ENCODE measurements around the gene PXN. TPM values are rescaled to one million over a fixed set of nuclear protein-coding genes. Genes with fewer than 3 reads are reported as not detected.

Gene PXN
- total RNA-seq, 2 experiments from 2014 or later, result 74.5 to 104 TPM

- ATAC-seq (no peak), DNase-seq (no peak)
- H3K27ac Mint-ChIP-seq, result peak overlapping the region; percentile 65
- intact Hi-C loops (cut with DNase I, micrococcal nuclease), result no loop called here
- H3K27me3 Mint-ChIP-seq, result no peaks in the 10 kb centered on the region
- no peak overlapping the region for H3K4me3 Mint-ChIP-seq
- no peaks in the 10 kb centered on the region for H3K9me3 Mint-ChIP-seq (ENCODE audit: low read depth)
- peaks cover 85% of the 10 kb centered on the region for H3K4me1 Mint-ChIP-seq
- ChIA-PET CTCF (interaction anchor here (0.8 to 2.5 kb wide), 9 partner anchors 9 to 56 kb away, joined by 3 to 11 read pairs (median 5); no protein-coding TSS in a partner anchor), POLR2A (interaction anchor here (0.5 to 5.8 kb wide), 4 partner anchors 27 to 57 kb away, joined by 3 to 47 read pairs (median 5); partner anchors contain the start of genes RNU4-1 and RNU4-2)
- H3K36me3 Mint-ChIP-seq (ENCODE audit: low read depth), result no peaks in the 10 kb centered on the region
Observed at GRCh38 chr12:120234643-120235368, 30.7 kb downstream of the PXN start.

GRCh38 chr12:120231316-120232011 is 34.1 kb downstream of the PXN start:
- Mint-ChIP-seq H3K9me3 (ENCODE audit: low read depth) (no peaks in the 10 kb centered on the region), H3K27ac (peak overlapping the region; percentile 97), H3K27me3 (no peaks in the 10 kb centered on the region), H3K36me3 (ENCODE audit: low read depth) (no peaks in the 10 kb centered on the region), H3K4me3 (peak overlapping the region; percentile 52), H3K4me1 (peaks cover 91% of the 10 kb centered on the region)
- ATAC-seq (peak; percentile 88), DNase-seq (peak; percentile 92)
- ChIA-PET POLR2A (interaction anchor here (0.8 to 11.7 kb wide), 6 partner anchors 9 to 86 kb away, joined by 3 to 275 read pairs (median 10); partner anchors contain the start of genes PXN, RNU4-1, RNU4-2 and RPLP0), CTCF (interaction anchor here (0.7 to 11.0 kb wide), 11 partner anchors 9 to 298 kb away, joined by 3 to 518 read pairs (median 6); partner anchors contain the start of genes COQ5, PXN, RNU4-1 and RNU4-2)
- intact Hi-C loops (cut with DNase I, micrococcal nuclease), result loop anchor here (1.0 to 2.0 kb wide), 3 partner anchors 17 to 31 kb away; partner anchors contain the start of gene RPLP0 (in 1 of the 2)

- Mint-ChIP-seq H3K4me3 (peak overlapping the region; percentile 52), H3K27ac (peak overlapping the region; percentile 97), H3K9me3 (ENCODE audit: low read depth) (no peaks in the 10 kb centered on the region), H3K36me3 (ENCODE audit: low read depth) (peaks cover 4% of the 10 kb centered on the region), H3K27me3 (no peaks in the 10 kb centered on the region), H3K4me1 (peaks cover 93% of the 10 kb centered on the region)
- ATAC-seq, result no peak
- intact Hi-C loops (cut with DNase I, micrococcal nuclease), result loop anchor here (1.0 to 2.0 kb wide), 3 partner anchors 17 to 30 kb away; partner anchors contain the start of gene RPLP0 (in 1 of the 2)
- DNase-seq, result no peak
- ChIA-PET CTCF (interaction anchor here (0.5 to 11.0 kb wide), 10 partner anchors 9 to 239 kb away, joined by 3 to 518 read pairs (median 6); partner anchors contain the start of genes PXN, RNU4-1, RNU4-2 and RPLP0), POLR2A (interaction anchor here (1.0 to 11.7 kb wide), 5 partner anchors 17 to 86 kb away, joined by 3 to 275 read pairs (median 16); partner anchors contain the start of genes PXN, RNU4-1, RNU4-2 and RPLP0)
Observed at GRCh38 chr12:120230974-120231315, 34.6 kb downstream of the PXN start.

GRCh38 chr12:120230326-120230973 is 35.1 kb downstream of the PXN start:
- peaks cover 93% of the 10 kb centered on the region for H3K4me1 Mint-ChIP-seq
- ATAC-seq (no peak), DNase-seq (no peak)
- peak overlapping the region; percentile 97 for H3K27ac Mint-ChIP-seq
- POLR2A ChIA-PET, result interaction anchor here (1.9 to 11.7 kb wide), 4 partner anchors 18 to 61 kb away, joined by 5 to 275 read pairs (median 38); partner anchors contain the start of genes PXN, RNU4-1, RNU4-2 and RPLP0
- peak overlapping the region; percentile 52 for H3K4me3 Mint-ChIP-seq
- intact Hi-C loops (cut with DNase I, micrococcal nuclease), result loop anchor here in 1 of 2 experiments (2.0 kb wide), 1 partner anchor 30 kb away; the partner anchor contains the start of gene RPLP0
- H3K9me3 Mint-ChIP-seq (ENCODE audit: low read depth), result no peaks in the 10 kb centered on the region
- CTCF ChIA-PET, result interaction anchor here (0.5 to 11.0 kb wide), 9 partner anchors 10 to 239 kb away, joined by 3 to 518 read pairs (median 9); partner anchors contain the start of genes PXN, RNU4-1, RNU4-2 and RPLP0
- H3K36me3 Mint-ChIP-seq (ENCODE audit: low read depth), result peaks cover 5% of the 10 kb centered on the region
- H3K27me3 Mint-ChIP-seq, result no peaks in the 10 kb centered on the region

- Mint-ChIP-seq H3K27me3 (no peaks in the 10 kb centered on the region), H3K27ac (peak overlapping the region; percentile 97), H3K36me3 (ENCODE audit: low read depth) (peaks cover 5% of the 10 kb centered on the region), H3K9me3 (ENCODE audit: low read depth) (no peaks in the 10 kb centered on the region), H3K4me3 (no peak overlapping the region), H3K4me1 (peaks cover 91% of the 10 kb centered on the region)
- DNase-seq (no peak), ATAC-seq (no peak)
- intact Hi-C loops (cut with DNase I, micrococcal nuclease), result loop anchor here (2.0 to 10.0 kb wide), 2 partner anchors 29 to 205 kb away; partner anchors contain the start of genes COX6A1 (in 1 of the 2) and RPLP0 (in 1 of the 2)
- ChIA-PET POLR2A (interaction anchor here (1.9 to 11.7 kb wide), 4 partner anchors 19 to 61 kb away, joined by 5 to 275 read pairs (median 38); partner anchors contain the start of genes PXN, RNU4-1, RNU4-2 and RPLP0), CTCF (interaction anchor here (2.1 to 11.0 kb wide), 5 partner anchors 11 to 61 kb away, joined by 9 to 518 read pairs (median 69); partner anchors contain the start of genes PXN, RNU4-1, RNU4-2 and RPLP0)
Observed at GRCh38 chr12:120229487-120230325, 35.8 kb downstream of the PXN start.

GRCh38 chr12:120229071-120229486 is 36.5 kb downstream of the PXN start:
- H3K9me3 Mint-ChIP-seq (ENCODE audit: low read depth), result no peaks in the 10 kb centered on the region
- H3K36me3 Mint-ChIP-seq (ENCODE audit: low read depth), result peaks cover 5% of the 10 kb centered on the region
- no peak for ATAC-seq
- H3K4me3 Mint-ChIP-seq, result no peak overlapping the region
- H3K4me1 Mint-ChIP-seq, result peaks cover 90% of the 10 kb centered on the region
- DNase-seq, result peak; percentile 38
- peak overlapping the region; percentile 79 for H3K27ac Mint-ChIP-seq
- ChIA-PET CTCF (interaction anchor here (0.7 to 11.0 kb wide), 17 partner anchors 11 to 391 kb away, joined by 3 to 518 read pairs (median 9); partner anchors contain the start of genes PXN, RNU4-1, RNU4-2 and RPLP0), POLR2A (interaction anchor here (3.6 to 11.7 kb wide), 3 partner anchors 28 to 62 kb away, joined by 42 to 275 read pairs (median 61); partner anchors contain the start of genes PXN, RNU4-1, RNU4-2 and RPLP0)
- H3K27me3 Mint-ChIP-seq, result no peaks in the 10 kb centered on the region
- intact Hi-C loops (cut with DNase I, micrococcal nuclease), result loop anchor here in 1 of 2 experiments (10.0 kb wide), 1 partner anchor 206 kb away; the partner anchor contains the start of gene COX6A1

GRCh38 chr12:120228291-120229070 is 37.0 kb downstream of the PXN start:
- Mint-ChIP-seq H3K4me1 (peaks cover 84% of the 10 kb centered on the region), H3K27ac (peak overlapping the region; percentile 79), H3K4me3 (peak overlapping the region; percentile 16), H3K27me3 (no peaks in the 10 kb centered on the region), H3K36me3 (ENCODE audit: low read depth) (peaks cover 5% of the 10 kb centered on the region), H3K9me3 (ENCODE audit: low read depth) (no peaks in the 10 kb centered on the region)
- ATAC-seq (peak; percentile 65), DNase-seq (peak; percentile 96)
- intact Hi-C loops (cut with DNase I, micrococcal nuclease), result loop anchor here (1.0 to 10.0 kb wide), 5 partner anchors 27 to 206 kb away; partner anchors contain the start of genes PXN (in 2 of the 2), RNU4-2 (in 2 of the 2), COX6A1 (in 1 of the 2) and RPLP0 (in 1 of the 2)
- ChIA-PET CTCF (interaction anchor here (0.6 to 11.0 kb wide), 36 partner anchors 10 to 391 kb away, joined by 3 to 518 read pairs (median 4); partner anchors contain the start of genes CIT, COX6A1, PXN and RNU4-1), POLR2A (interaction anchor here (0.7 to 11.7 kb wide), 7 partner anchors 8 to 74 kb away, joined by 3 to 275 read pairs (median 7); partner anchors contain the start of genes PXN, RNU4-1, RNU4-2 and RPLP0)

- intact Hi-C loops (cut with DNase I, micrococcal nuclease), result loop anchor here (1.0 to 10.0 kb wide), 5 partner anchors 27 to 207 kb away; partner anchors contain the start of genes PXN (in 2 of the 2), RNU4-2 (in 2 of the 2), COX6A1 (in 1 of the 2) and RPLP0 (in 1 of the 2)
- ATAC-seq, result no peak
- Mint-ChIP-seq H3K9me3 (ENCODE audit: low read depth) (no peaks in the 10 kb centered on the region), H3K27ac (peak overlapping the region; percentile 79), H3K4me1 (peaks cover 79% of the 10 kb centered on the region), H3K4me3 (peak overlapping the region; percentile 16), H3K27me3 (no peaks in the 10 kb centered on the region), H3K36me3 (ENCODE audit: low read depth) (peaks cover 8% of the 10 kb centered on the region)
- ChIA-PET CTCF (interaction anchor here (0.6 to 11.0 kb wide), 36 partner anchors 10 to 392 kb away, joined by 3 to 518 read pairs (median 4); partner anchors contain the start of genes CIT, COX6A1, PXN and RNU4-1), POLR2A (interaction anchor here (0.7 to 11.7 kb wide), 7 partner anchors 9 to 74 kb away, joined by 3 to 275 read pairs (median 7); partner anchors contain the start of genes PXN, RNU4-1, RNU4-2 and RPLP0)
- DNase-seq, result no peak
Observed at GRCh38 chr12:120228041-120228290, 37.6 kb downstream of the PXN start.

Data from activated CD4-positive, alpha-beta T cell treated with anti-CD3 and anti-CD28 coated beads for 36 hours (primary cell).